Transverse colon (tissue), 4 donors: ENCODE measurements around the gene RBM4B. TPM values are rescaled to one million over a fixed set of nuclear protein-coding genes. Genes with fewer than 3 reads are reported as not detected.

Experiments used
- DNase-seq: peaks from one replicate; pipeline ENCODE4 v3.0.0-alpha.2; 2019
- H3K27ac ChIP-seq, 4 donors: fragments of 200-600 bp; sonication (generic); 2 replicates each; pipeline ENCODE4 v1.5.1; 2016 to 2018; ENCODE audit warnings: inconsistent platforms in 4 of 4
- H3K27me3 ChIP-seq: fragments of 200-600 bp; sonication (generic); 2 replicates; pipeline ENCODE4 v1.5.1; 2017; ENCODE audit warnings: inconsistent platforms
- H3K36me3 ChIP-seq, 4 donors: fragments of 200-600 bp; sonication (generic); 2 replicates each; pipeline ENCODE4 v1.5.1; 2017 to 2019; ENCODE audit warnings: inconsistent platforms in 4 of 4
- H3K4me1 ChIP-seq, 4 donors: fragments of 200-600 bp; sonication (generic); 2 replicates each; pipeline ENCODE4 v1.5.1; 2017 to 2020; ENCODE audit warnings: inconsistent platforms in 4 of 4
- H3K4me3 ChIP-seq, 4 donors: fragments of 200-600 bp; sonication (generic); 1 replicate in 1 of 4; 2 replicates in 3 of 4; pipeline versions ENCODE4 v1.5.1 to v1.6.1; 2017 to 2019; ENCODE audit warnings: inconsistent platforms in 4 of 4
- H3K9me3 ChIP-seq, 2 donors: fragments of 200-600 bp; sonication (generic); 2 replicates each; pipeline ENCODE4 v1.5.1; 2017 to 2019; ENCODE audit warnings: inconsistent platforms in 2 of 2
- EP300 ChIP-seq: sonication (generic); formaldehyde crosslinking; IDR thresholded peaks from one replicate; pipeline ENCODE4 v1.6.1; 2017; ENCODE audit warnings: antibody characterized with exemption, low read depth
- POLR2A ChIP-seq: fragments of 450-650 bp; IDR thresholded peaks from one replicate; pipeline ENCODE4 v1.6.1; 2016; ENCODE audit warnings: antibody characterized with exemption, mild to moderate bottlenecking, moderate library complexity
- POLR2AphosphoS5 ChIP-seq, 3 donors: sonication (generic); formaldehyde crosslinking; IDR thresholded peaks; one replicate each; pipeline ENCODE4 v1.6.1; 2016; ENCODE audit warnings: antibody characterized with exemption in 3 of 3
- WGBS, 2 donors: methylation state at CpG; one replicate each; pipeline ENCODE4 v1.1.5; 2018; ENCODE audit warnings: low coverage in 1 of 2; 5-methylcytosine and 5-hydroxymethylcytosine counted together
- in situ Hi-C, 4 donors: fragments of 200-750 bp; cut with MboI; loops; one replicate each; pipeline versions ENCODE4 v1.15.0 to v1.15.1; 2017; ENCODE audit warnings: low sequenced_read_pairs in 3 of 4, low pct_ligation_motif_present in 1 of 4, low pct_unique_long_range_greater_than_20kb in 1 of 4
- intact Hi-C: fragments of 100-400 bp; cut with DNase I; formaldehyde crosslinking; loops from one replicate; pipeline ENCODE4 v1.15.1; 2023; ENCODE audit warnings: low total_unique reads
- total RNA-seq, 4 donors: library from RNA; depleted of rRNA; stranded (reverse); fragments of >200 nt; gene quantifications; one replicate each; pipeline ENCODE4 v1.1.0, GENCODE V29; 2016
- TF ChIP-seq, protein P1 (sequence below), 5 experiments: fragments of 200-600 bp in 3 of 5; fragments of 450-650 bp in 2 of 5; sonication (generic) in 3 of 5; IDR thresholded peaks; 1 replicate in 2 of 5; 2 replicates in 3 of 5; pipeline ENCODE4 v1.5.1; 2016 to 2017; ENCODE audit warnings: antibody characterized with exemption in 5 of 5, inconsistent platforms in 3 of 5, mild to moderate bottlenecking in 2 of 5, moderate library complexity in 1 of 5

Gene RBM4B
- total RNA-seq, 4 donors from 2014 or later, result 14.2 to 22.1 (median 15.5) TPM

DNA sequence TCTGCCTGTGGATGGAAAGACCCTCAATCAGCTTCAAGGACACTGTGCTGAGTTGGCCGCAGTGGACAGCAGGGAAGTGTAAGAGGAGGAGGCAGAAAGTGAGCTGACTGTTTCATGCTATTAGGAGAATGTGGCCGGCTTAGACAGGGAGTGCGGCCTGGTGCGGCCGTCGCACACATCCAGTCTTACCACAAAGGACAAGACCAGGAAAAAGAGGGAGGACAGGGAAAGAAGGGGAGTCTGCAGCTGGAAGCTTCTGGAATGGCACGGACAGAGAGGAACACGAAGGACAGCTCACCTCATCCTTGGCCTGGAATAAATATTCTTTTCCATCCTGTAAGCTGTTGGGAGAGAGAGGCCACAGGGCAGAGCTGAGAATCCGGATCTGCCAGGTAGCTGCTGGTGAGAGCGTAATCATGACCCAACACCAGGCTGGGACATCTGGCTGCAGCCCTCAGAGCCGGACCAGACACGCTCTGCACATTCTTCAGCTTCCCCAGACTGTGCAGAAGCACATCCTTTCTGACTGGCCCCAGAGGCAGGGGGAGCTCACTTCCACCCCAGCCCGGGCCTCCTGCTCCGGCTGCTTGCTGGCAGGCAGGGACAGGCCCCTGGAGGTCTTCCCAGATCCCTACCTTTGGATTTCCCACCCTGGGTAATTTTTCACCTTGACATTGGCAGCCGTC, 8.6 kb upstream of the RBM4B start:
- 88 to 91% methylated on average over 3 to 15 of the region's 15 CpGs for WGBS, 2 donors
- Histone ChIP-seq H3K4me1 (no peaks in the 10 kb centered on the region), H3K9me3 (no peaks in the 10 kb centered on the region), H3K36me3 (no peaks in the 10 kb centered on the region), H3K4me3 (no peak overlapping the region), H3K27me3 (no peaks in the 10 kb centered on the region), H3K27ac (no peak overlapping the region)
- intact Hi-C loops, result no loop called here
- TF ChIP-seq EP300 (no peak), POLR2A (no peak), POLR2AphosphoS5 (IDR thresholded peaks at IDR 0.05) (no peak)
- TF ChIP-seq, protein P1, sequence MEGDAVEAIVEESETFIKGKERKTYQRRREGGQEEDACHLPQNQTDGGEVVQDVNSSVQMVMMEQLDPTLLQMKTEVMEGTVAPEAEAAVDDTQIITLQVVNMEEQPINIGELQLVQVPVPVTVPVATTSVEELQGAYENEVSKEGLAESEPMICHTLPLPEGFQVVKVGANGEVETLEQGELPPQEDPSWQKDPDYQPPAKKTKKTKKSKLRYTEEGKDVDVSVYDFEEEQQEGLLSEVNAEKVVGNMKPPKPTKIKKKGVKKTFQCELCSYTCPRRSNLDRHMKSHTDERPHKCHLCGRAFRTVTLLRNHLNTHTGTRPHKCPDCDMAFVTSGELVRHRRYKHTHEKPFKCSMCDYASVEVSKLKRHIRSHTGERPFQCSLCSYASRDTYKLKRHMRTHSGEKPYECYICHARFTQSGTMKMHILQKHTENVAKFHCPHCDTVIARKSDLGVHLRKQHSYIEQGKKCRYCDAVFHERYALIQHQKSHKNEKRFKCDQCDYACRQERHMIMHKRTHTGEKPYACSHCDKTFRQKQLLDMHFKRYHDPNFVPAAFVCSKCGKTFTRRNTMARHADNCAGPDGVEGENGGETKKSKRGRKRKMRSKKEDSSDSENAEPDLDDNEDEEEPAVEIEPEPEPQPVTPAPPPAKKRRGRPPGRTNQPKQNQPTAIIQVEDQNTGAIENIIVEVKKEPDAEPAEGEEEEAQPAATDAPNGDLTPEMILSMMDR (IDR thresholded peaks at IDR 0.05), result no peak
- in situ Hi-C loops, result loop anchor here in 2 of 4 donors (10.0 kb wide), 2 partner anchors 261 to 281 kb away; partner anchors contain the start of gene NPAS4 (in 1 of the 2)
- no peak for DNase-seq

DNA sequence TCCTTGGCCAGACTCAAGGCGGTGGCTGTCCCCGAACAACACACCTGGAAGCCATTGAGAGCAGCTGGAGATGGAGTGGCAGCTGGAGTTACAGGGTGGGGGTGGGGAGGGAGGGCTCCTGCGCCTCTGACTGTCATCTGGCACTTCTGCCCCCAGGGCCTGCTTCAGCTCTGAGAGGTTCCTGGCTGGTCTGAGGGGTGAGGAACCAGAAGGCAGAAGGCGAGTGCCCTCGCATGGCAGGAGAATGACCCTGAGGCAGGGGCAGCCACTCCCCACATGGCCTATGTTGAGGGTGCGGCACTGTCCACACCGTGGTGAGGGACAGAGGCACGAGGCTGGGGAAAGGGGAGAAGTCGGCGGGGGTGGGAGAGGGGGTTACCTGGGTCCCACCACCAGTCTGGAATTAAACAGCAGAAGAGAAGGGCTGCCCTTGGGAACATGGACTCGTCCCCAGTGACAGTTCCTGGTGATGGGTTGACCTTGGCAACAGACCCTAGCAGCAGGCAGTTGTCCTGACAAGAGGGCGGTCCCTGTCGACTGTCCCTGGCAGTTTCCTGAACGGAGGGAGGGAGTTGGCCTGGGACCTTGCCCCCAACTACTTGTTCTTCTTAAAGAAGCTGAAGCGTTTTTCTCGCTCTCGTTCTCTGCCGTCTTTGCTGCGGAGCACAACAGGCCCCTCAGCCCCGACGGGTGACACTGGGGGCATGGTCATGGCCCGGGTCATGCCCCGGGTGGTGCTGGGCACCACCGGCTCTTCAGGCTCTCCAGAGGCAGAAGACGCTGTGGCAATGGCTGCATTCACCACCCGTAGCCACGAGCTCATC, 7.8 kb upstream of the RBM4B start:
- no peak overlapping the region for H3K4me3 ChIP-seq
- DNase-seq, result no peak
- H3K9me3 ChIP-seq, result no peaks in the 10 kb centered on the region
- no peaks in the 10 kb centered on the region for H3K4me1 ChIP-seq
- TF ChIP-seq EP300 (no peak), POLR2AphosphoS5 (IDR thresholded peaks at IDR 0.05) (no peak), POLR2A (no peak)
- TF ChIP-seq, protein P1 (IDR thresholded peaks at IDR 0.05), result no peak
- WGBS, 2 donors, result 87 to 90% methylated on average over 8 to 25 of the region's 27 CpGs
- H3K27me3 ChIP-seq, result no peaks in the 10 kb centered on the region
- in situ Hi-C loops, result loop anchor here in 2 of 4 donors (10.0 kb wide), 2 partner anchors 261 to 281 kb away; partner anchors contain the start of gene NPAS4 (in 1 of the 2)
- H3K36me3 ChIP-seq, result no peaks in the 10 kb centered on the region
- H3K27ac ChIP-seq, result no peak overlapping the region
- intact Hi-C loops, result no loop called here

GRCh38 chr11:66684635-66685034, 6.9 kb upstream of the RBM4B start:
- Histone ChIP-seq H3K27ac (no peak overlapping the region), H3K27me3 (no peaks in the 10 kb centered on the region), H3K4me3 (no peak overlapping the region), H3K9me3 (no peaks in the 10 kb centered on the region), H3K4me1 (no peaks in the 10 kb centered on the region), H3K36me3 (no peaks in the 10 kb centered on the region)
- DNase-seq, result no peak
- intact Hi-C loops (no loop called here), in situ Hi-C loops (loop anchor here in 3 of 4 donors (5.0 to 10.0 kb wide), 4 partner anchors 102 to 280 kb away; partner anchors contain the start of gene NPAS4 (in 1 of the 3))
- 89 to 92% methylated on average over 2 of the region's 2 CpGs for WGBS, 2 donors
- no peak for TF ChIP-seq POLR2AphosphoS5 (IDR thresholded peaks at IDR 0.05)
- no peak for TF ChIP-seq POLR2A
- TF ChIP-seq EP300, result no peak
- TF ChIP-seq, protein P1 (IDR thresholded peaks at IDR 0.05), result no peak

GRCh38 chr11:66683877-66684276, 6.2 kb upstream of the RBM4B start:
- intact Hi-C loops, result no loop called here
- Histone ChIP-seq H3K27me3 (no peaks in the 10 kb centered on the region), H3K9me3 (no peaks in the 10 kb centered on the region), H3K4me3 (no peak overlapping the region), H3K36me3 (no peaks in the 10 kb centered on the region), H3K27ac (no peak overlapping the region), H3K4me1 (no peaks in the 10 kb centered on the region)
- TF ChIP-seq POLR2AphosphoS5 (IDR thresholded peaks at IDR 0.05) (no peak), EP300 (no peak), POLR2A (no peak)
- TF ChIP-seq, protein P1 (IDR thresholded peaks at IDR 0.05), result no peak
- no peak for DNase-seq
- 91% methylated on average over 8 of the region's 8 CpGs; no CpG with 5 or more reads in 1 of the 2 donors for WGBS, 2 donors
- in situ Hi-C loops, result loop anchor here in 3 of 4 donors (5.0 to 10.0 kb wide), 4 partner anchors 102 to 279 kb away; partner anchors contain the start of gene NPAS4 (in 1 of the 3)
